ENCODE data around the gene AMPD2.

The AMPD2 gene

GRCh38 chr1:109619576-109620400, at the start of gene AMPD2, which contains the start of gene GNAT2:
AMPD2 (plus strand) TSS chr1:109619837; CDS start chr1:109621176, 1,339 bp downstream.
GNAT2 (minus strand) TSS chr1:109619616; CDS start chr1:109612870, 6,746 bp downstream.
- peak; percentile 68 to 73 for DNase-seq

- no peak for DNase-seq
Measured at GRCh38 chr1:109570414-109570813, 49.2 kb upstream of the AMPD2 start.

- no peak for DNase-seq
Measured at GRCh38 chr1:109573785-109574184, 45.9 kb upstream of the AMPD2 start.

- no peak for DNase-seq
Measured at GRCh38 chr1:109578947-109579443, 40.6 kb upstream of the AMPD2 start.

- DNase-seq = no peak
Measured at GRCh38 chr1:109579491-109579890, 40.1 kb upstream of the AMPD2 start.

GRCh38 chr1:109582021-109582420, 37.6 kb upstream of the AMPD2 start:
- DNase-seq = no peak

GRCh38 chr1:109584766-109585165, 34.9 kb upstream of the AMPD2 start:
- DNase-seq = no peak

- no peak for DNase-seq
Measured at GRCh38 chr1:109586055-109586454, 33.6 kb upstream of the AMPD2 start.

GRCh38 chr1:109589177-109589576, 30.5 kb upstream of the AMPD2 start:
- no peak for DNase-seq

GRCh38 chr1:109589679-109590078, 30.0 kb upstream of the AMPD2 start:
- no peak for DNase-seq

GRCh38 chr1:109592916-109593315, 26.7 kb upstream of the AMPD2 start:
- DNase-seq = no peak

GRCh38 chr1:109595531-109595930, 24.1 kb upstream of the AMPD2 start:
- no peak for DNase-seq

- DNase-seq = no peak
Measured at GRCh38 chr1:109598156-109598555, 21.5 kb upstream of the AMPD2 start.

- DNase-seq = no peak
Measured at GRCh38 chr1:109598655-109599054, 21.0 kb upstream of the AMPD2 start.

GRCh38 chr1:109603229-109603628, 16.4 kb upstream of the AMPD2 start:
- no peak for DNase-seq

- no peak for DNase-seq
Measured at GRCh38 chr1:109605381-109605780, 14.3 kb upstream of the AMPD2 start.

GRCh38 chr1:109609881-109610280, 9.8 kb upstream of the AMPD2 start:
- DNase-seq = no peak

GRCh38 chr1:109610609-109611307, 8.9 kb upstream of the AMPD2 start:
- no peak for DNase-seq

- DNase-seq = no peak
Measured at GRCh38 chr1:109611308-109611990, 8.2 kb upstream of the AMPD2 start.

GRCh38 chr1:109613361-109614147, 6.1 kb upstream of the AMPD2 start:
- no peak for DNase-seq

- DNase-seq = no peak
Measured at GRCh38 chr1:109615879-109616278, 3.8 kb upstream of the AMPD2 start.

GRCh38 chr1:109616391-109616790, 3.2 kb upstream of the AMPD2 start:
- DNase-seq = no peak

All from activated CD4-positive, alpha-beta T cell treated with anti-CD3 and anti-CD28 coated beads for 4 hours (primary cell).